ENCODE data around the gene KLRC4.
"Not testable (repeated sequence)": the region's sequence is repeated elsewhere in the genome, so short reads cannot be mapped to it uniquely, and the experiment has no call there.

KLRC4 gene

GRCh38 chr12:10395390-10395998, 14.1 kb downstream of the KLRC4 start:
- peak; percentile 85 for DNase-seq (ENCODE audit: low read depth)
- TF ChIP-seq CTCF (IDR thresholded peaks at IDR 0.05; ENCODE audit: control insufficient read depth, insufficient read depth, low read depth, low read length, missing control alignments) = no peak
- no peak overlapping the region for H3K4me3 ChIP-seq (ENCODE audit: control insufficient read depth, low read depth, low read length)

GRCh38 chr12:10394531-10395152, 14.9 kb downstream of the KLRC4 start:
- DNase-seq (ENCODE audit: low read depth); H3K4me3 ChIP-seq (ENCODE audit: control insufficient read depth, low read depth, low read length): not testable (repeated sequence)

GRCh38 chr12:10393291-10393690, 16.3 kb downstream of the KLRC4 start:
- no peak for DNase-seq (ENCODE audit: low read depth)
- no peak for TF ChIP-seq CTCF (IDR thresholded peaks at IDR 0.05; ENCODE audit: control insufficient read depth, insufficient read depth, low read depth, low read length, missing control alignments)
- no peak overlapping the region for H3K4me3 ChIP-seq (ENCODE audit: control insufficient read depth, low read depth, low read length)

- DNase-seq (ENCODE audit: low read depth) = peak; percentile 89
- no peak overlapping the region for H3K4me3 ChIP-seq (ENCODE audit: control insufficient read depth, low read depth, low read length)
- TF ChIP-seq CTCF (IDR thresholded peaks at IDR 0.05; ENCODE audit: control insufficient read depth, insufficient read depth, low read depth, low read length, missing control alignments) = no peak
These were observed 17.1 kb downstream of the KLRC4 start for GRCh38 chr12:10392394-10392930.

GRCh38 chr12:10390991-10391390, 18.6 kb downstream of the KLRC4 start:
- not testable (repeated sequence) for DNase-seq (ENCODE audit: low read depth); H3K4me3 ChIP-seq (ENCODE audit: control insufficient read depth, low read depth, low read length)

GRCh38 chr12:10389904-10390303, 19.7 kb downstream of the KLRC4 start, which contains the start of gene KLRK1:
KLRK1 (minus strand) TSS chr12:10390041; CDS start chr12:10388810, 1,231 bp downstream.
- no peak within 1 kb of the TSS for H3K4me3 ChIP-seq (ENCODE audit: control insufficient read depth, low read depth, low read length)
- no peak for DNase-seq (ENCODE audit: low read depth)
- TF ChIP-seq CTCF (IDR thresholded peaks at IDR 0.05; ENCODE audit: control insufficient read depth, insufficient read depth, low read depth, low read length, missing control alignments) = no peak

GRCh38 chr12:10388624-10389413, 20.7 kb downstream of the KLRC4 start:
- no peak for TF ChIP-seq CTCF (IDR thresholded peaks at IDR 0.05; ENCODE audit: control insufficient read depth, insufficient read depth, low read depth, low read length, missing control alignments)
- no peak for DNase-seq (ENCODE audit: low read depth)
- H3K4me3 ChIP-seq (ENCODE audit: control insufficient read depth, low read depth, low read length) = no peak overlapping the region

- not testable (repeated sequence) for H3K4me3 ChIP-seq (ENCODE audit: control insufficient read depth, low read depth, low read length); DNase-seq (ENCODE audit: low read depth)
These were observed 22.1 kb downstream of the KLRC4 start for GRCh38 chr12:10387498-10387897.
